NB4 (cell line): ENCODE data around the gene DENND4A.

Experiments
- CTCF ChIP-seq: IDR thresholded peaks from one replicate; pipeline ENCODE4 v1.5.1; 2012; ENCODE audit warnings: low read depth, low read length
- MYC ChIP-seq: IDR thresholded peaks from 2 replicates; pipeline ENCODE4 v1.6.1; 2011; ENCODE audit warnings: low read depth, low read length
- POLR2A ChIP-seq: IDR thresholded peaks from 2 replicates; pipeline ENCODE4 v1.6.1; 2011; ENCODE audit warnings: mild to moderate bottlenecking; ENCODE audit not compliant: insufficient read length; ENCODE audit errors: extremely low read depth
- TF ChIP-seq, protein P1 (sequence below): IDR thresholded peaks from 2 replicates; pipeline ENCODE4 v1.6.1; 2011; ENCODE audit warnings: low read depth, low read length

GRCh38 chr15:65740148-65740547 lies 51.9 kb downstream of the DENND4A start:
- TF ChIP-seq, protein P1, sequence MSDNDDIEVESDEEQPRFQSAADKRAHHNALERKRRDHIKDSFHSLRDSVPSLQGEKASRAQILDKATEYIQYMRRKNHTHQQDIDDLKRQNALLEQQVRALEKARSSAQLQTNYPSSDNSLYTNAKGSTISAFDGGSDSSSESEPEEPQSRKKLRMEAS: no peak
- TF ChIP-seq POLR2A (no peak), CTCF (no peak), MYC (no peak)
